Measurements from ENCODE around the gene REV3L.

Gene REV3L

DNA sequence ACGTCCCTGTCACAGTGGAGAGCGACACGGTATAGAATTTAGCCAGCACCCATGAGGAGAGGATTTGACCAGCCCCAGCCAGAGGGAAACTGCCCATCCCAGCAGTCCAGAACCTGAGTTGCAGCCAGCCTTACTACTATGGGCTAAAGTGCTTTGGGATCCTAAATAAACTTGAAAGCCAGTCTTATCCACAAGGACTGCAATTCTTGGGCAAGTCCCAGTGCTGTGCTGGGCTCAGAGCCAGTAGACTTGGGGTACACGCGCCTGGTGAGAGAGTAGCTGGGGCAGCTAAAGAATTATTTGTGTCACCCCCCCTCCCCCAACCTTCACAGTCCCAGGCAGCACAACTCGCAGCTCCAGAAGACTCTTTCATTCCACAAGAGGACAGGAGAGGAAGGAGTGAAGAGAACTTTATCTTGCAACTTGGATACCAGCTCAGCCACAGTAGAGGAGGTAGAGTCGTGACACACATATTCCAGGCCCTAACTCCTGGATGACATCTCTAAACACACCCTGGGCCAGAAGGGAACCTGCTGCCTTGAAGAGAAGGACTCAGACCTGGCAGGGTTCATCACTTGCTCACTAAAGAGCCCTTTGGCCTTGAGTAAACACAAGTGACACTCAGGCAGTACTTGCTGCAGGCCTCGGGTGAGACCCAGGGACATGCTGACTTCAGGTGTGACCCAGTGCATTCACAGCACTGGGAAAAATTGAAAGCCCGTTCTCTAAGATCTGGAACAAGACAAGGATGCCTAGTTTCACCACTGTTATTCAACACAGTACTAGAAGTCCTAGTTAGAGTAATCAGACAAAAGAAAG lies 100.3 kb downstream of the REV3L start:
- no peak overlapping the region for H3K4me2 ChIP-seq (ENCODE audit: low read length)
- H3K27ac ChIP-seq (ENCODE audit: low read depth, low read length): no peak overlapping the region
- H3K36me3 ChIP-seq (ENCODE audit: control insufficient read depth, low read length): peaks cover 87% of the 10 kb centered on the region
- H3K4me3 ChIP-seq (ENCODE audit: low read length): no peak overlapping the region
- H3K79me2 ChIP-seq (ENCODE audit: control insufficient read depth, low read length): no peaks in the 10 kb centered on the region
- H4K20me1 ChIP-seq (ENCODE audit: control insufficient read depth, insufficient read depth, low read depth, low read length): no peaks in the 10 kb centered on the region
- H3K27me3 ChIP-seq (ENCODE audit: control insufficient read depth, low read length): no peaks in the 10 kb centered on the region
- H3K9me2 ChIP-seq (replicated peaks; ENCODE audit: control insufficient read depth, low read length): no peaks in the 10 kb centered on the region
- H3K4me1 ChIP-seq (ENCODE audit: control insufficient read depth, low read length): no peaks in the 10 kb centered on the region
- no peak for TF ChIP-seq EZH2phosphoT487 (IDR thresholded peaks at IDR 0.05; ENCODE audit: borderline replicate concordance, low read length)
- TF ChIP-seq, protein P1, sequence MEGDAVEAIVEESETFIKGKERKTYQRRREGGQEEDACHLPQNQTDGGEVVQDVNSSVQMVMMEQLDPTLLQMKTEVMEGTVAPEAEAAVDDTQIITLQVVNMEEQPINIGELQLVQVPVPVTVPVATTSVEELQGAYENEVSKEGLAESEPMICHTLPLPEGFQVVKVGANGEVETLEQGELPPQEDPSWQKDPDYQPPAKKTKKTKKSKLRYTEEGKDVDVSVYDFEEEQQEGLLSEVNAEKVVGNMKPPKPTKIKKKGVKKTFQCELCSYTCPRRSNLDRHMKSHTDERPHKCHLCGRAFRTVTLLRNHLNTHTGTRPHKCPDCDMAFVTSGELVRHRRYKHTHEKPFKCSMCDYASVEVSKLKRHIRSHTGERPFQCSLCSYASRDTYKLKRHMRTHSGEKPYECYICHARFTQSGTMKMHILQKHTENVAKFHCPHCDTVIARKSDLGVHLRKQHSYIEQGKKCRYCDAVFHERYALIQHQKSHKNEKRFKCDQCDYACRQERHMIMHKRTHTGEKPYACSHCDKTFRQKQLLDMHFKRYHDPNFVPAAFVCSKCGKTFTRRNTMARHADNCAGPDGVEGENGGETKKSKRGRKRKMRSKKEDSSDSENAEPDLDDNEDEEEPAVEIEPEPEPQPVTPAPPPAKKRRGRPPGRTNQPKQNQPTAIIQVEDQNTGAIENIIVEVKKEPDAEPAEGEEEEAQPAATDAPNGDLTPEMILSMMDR (IDR thresholded peaks at IDR 0.05; ENCODE audit: low read depth, low read length, poor library complexity, severe bottlenecking): no peak
- no peaks in the 10 kb centered on the region for H3F3A ChIP-seq (ENCODE audit: control insufficient read depth, insufficient read depth)
- no peaks in the 10 kb centered on the region for H3K9me3 ChIP-seq (ENCODE audit: control insufficient read depth, insufficient read depth, low read length)

DNA sequence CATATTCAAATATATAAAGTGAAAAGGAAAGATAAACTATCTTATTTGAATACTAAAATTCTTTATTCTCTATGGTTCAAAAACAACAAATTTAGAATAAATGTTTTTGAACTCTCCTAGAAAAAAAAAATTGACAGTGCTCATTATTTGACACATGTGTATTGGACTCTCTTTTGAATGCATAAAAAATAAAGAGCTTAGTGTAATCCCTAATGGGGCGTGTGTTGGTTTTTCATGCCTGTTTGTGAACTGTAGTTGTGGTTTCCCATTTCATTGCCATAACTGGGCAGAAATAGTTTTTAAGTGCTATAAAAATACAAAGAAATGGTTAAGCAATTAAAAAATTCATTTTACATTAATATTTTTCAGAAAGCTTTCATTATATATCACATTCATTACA lies 101.3 kb downstream of the REV3L start:
- no peak overlapping the region for H3K27ac ChIP-seq (ENCODE audit: low read depth, low read length)
- H3K27me3 ChIP-seq (ENCODE audit: control insufficient read depth, low read length): no peaks in the 10 kb centered on the region
- H3K4me1 ChIP-seq (ENCODE audit: control insufficient read depth, low read length): no peaks in the 10 kb centered on the region
- H3K4me2 ChIP-seq (ENCODE audit: low read length): no peak overlapping the region
- peaks cover 85% of the 10 kb centered on the region for H3K36me3 ChIP-seq (ENCODE audit: control insufficient read depth, low read length)
- TF ChIP-seq EZH2phosphoT487 (IDR thresholded peaks at IDR 0.05; ENCODE audit: borderline replicate concordance, low read length): no peak
- TF ChIP-seq, protein P1 (IDR thresholded peaks at IDR 0.05; ENCODE audit: low read depth, low read length, poor library complexity, severe bottlenecking): no peak
- no peaks in the 10 kb centered on the region for H3F3A ChIP-seq (ENCODE audit: control insufficient read depth, insufficient read depth)
- no peak overlapping the region for H3K4me3 ChIP-seq (ENCODE audit: low read length)
- H4K20me1 ChIP-seq (ENCODE audit: control insufficient read depth, insufficient read depth, low read depth, low read length): no peaks in the 10 kb centered on the region
- H3K9me3 ChIP-seq (ENCODE audit: control insufficient read depth, insufficient read depth, low read length): no peaks in the 10 kb centered on the region
- no peaks in the 10 kb centered on the region for H3K79me2 ChIP-seq (ENCODE audit: control insufficient read depth, low read length)
- no peaks in the 10 kb centered on the region for H3K9me2 ChIP-seq (replicated peaks; ENCODE audit: control insufficient read depth, low read length)

DNA sequence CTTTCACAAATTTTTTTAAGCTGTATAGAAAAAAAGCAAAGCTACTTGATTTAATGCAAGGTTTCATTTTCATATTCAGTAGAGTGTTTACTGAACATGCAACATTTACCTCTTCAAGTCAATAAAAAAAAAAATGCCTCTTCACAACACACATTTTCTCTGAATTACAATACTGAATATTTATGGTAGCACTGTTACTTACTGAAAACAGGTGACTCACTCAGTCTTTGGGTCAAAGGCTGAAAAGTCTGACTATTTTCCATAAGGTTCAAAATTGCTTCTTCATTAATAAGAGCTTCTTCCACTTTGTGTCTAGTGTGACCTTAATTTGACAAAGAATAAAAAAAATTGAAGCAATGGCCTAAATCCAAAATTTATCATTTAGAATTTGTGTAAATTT lies 101.9 kb downstream of the REV3L start:
- Histone ChIP-seq H3K9me3 (ENCODE audit: control insufficient read depth, insufficient read depth, low read length) (no peaks in the 10 kb centered on the region), H3F3A (ENCODE audit: control insufficient read depth, insufficient read depth) (no peaks in the 10 kb centered on the region), H3K4me1 (ENCODE audit: control insufficient read depth, low read length) (no peaks in the 10 kb centered on the region), H3K9me2 (replicated peaks; ENCODE audit: control insufficient read depth, low read length) (no peaks in the 10 kb centered on the region), H4K20me1 (ENCODE audit: control insufficient read depth, insufficient read depth, low read depth, low read length) (no peaks in the 10 kb centered on the region), H3K4me3 (ENCODE audit: low read length) (no peak overlapping the region), H3K4me2 (ENCODE audit: low read length) (no peak overlapping the region), H3K36me3 (ENCODE audit: control insufficient read depth, low read length) (peaks cover 87% of the 10 kb centered on the region), H3K27ac (ENCODE audit: low read depth, low read length) (no peak overlapping the region), H3K27me3 (ENCODE audit: control insufficient read depth, low read length) (no peaks in the 10 kb centered on the region), H3K79me2 (ENCODE audit: control insufficient read depth, low read length) (no peaks in the 10 kb centered on the region)
- no peak for TF ChIP-seq EZH2phosphoT487 (IDR thresholded peaks at IDR 0.05; ENCODE audit: borderline replicate concordance, low read length)
- TF ChIP-seq, protein P1 (IDR thresholded peaks at IDR 0.05; ENCODE audit: low read depth, low read length, poor library complexity, severe bottlenecking): no peak
